Prostate gland (tissue), 2 donors: ENCODE measurements around the gene CX3CL1. TPM values are rescaled to one million over a fixed set of nuclear protein-coding genes. Genes with fewer than 3 reads are reported as not detected.

Source experiments
- DNase-seq: peaks from one replicate; pipeline ENCODE4 v3.0.0-alpha.2; 2019; ENCODE audit warnings: low spot score
- H3K27ac ChIP-seq, 2 donors: fragments of 200-600 bp; sonication (generic); 2 replicates each; pipeline ENCODE4 v1.5.1; 2017 to 2019
- H3K27me3 ChIP-seq: fragments of 200-600 bp; sonication (generic); replicated peaks from 2 replicates; pipeline ENCODE4 v1.5.1; 2019; ENCODE audit not compliant: insufficient read depth
- H3K36me3 ChIP-seq, 2 donors: fragments of 200-600 bp; sonication (generic); 1 replicate in 1 of 2; 2 replicates in 1 of 2; pipeline versions ENCODE4 v1.5.1 to v1.8.1; 2017 to 2019
- H3K4me1 ChIP-seq: fragments of 200-600 bp; sonication (generic); replicated peaks from 2 replicates; pipeline ENCODE4 v1.5.1; 2019
- H3K4me3 ChIP-seq, 2 donors: fragments of 200-600 bp; sonication (generic); 2 replicates each; pipeline ENCODE4 v1.5.1; 2017 to 2019
- H3K9me3 ChIP-seq: fragments of 200-600 bp; sonication (generic); 2 replicates; pipeline ENCODE4 v1.5.1; 2017
- POLR2A ChIP-seq: fragments of 450-650 bp; IDR thresholded peaks from one replicate; pipeline ENCODE4 v1.6.1; 2016; ENCODE audit warnings: antibody characterized with exemption, mild to moderate bottlenecking
- POLR2AphosphoS5 ChIP-seq: sonication (generic); formaldehyde crosslinking; IDR thresholded peaks from one replicate; pipeline ENCODE4 v1.6.1; 2017; ENCODE audit warnings: antibody characterized with exemption
- WGBS: methylation state at CpG from one replicate; pipeline ENCODE4 v1.1.5; 2018; 5-methylcytosine and 5-hydroxymethylcytosine counted together
- intact Hi-C: fragments of 100-400 bp; cut with DNase I; formaldehyde crosslinking; loops from one replicate; pipeline ENCODE4 v1.14.2; 2022
- total RNA-seq, 2 donors: library from RNA; depleted of rRNA; stranded (reverse); fragments of >200 nt; gene quantifications; one replicate each; pipeline ENCODE4 v1.1.0, GENCODE V29; 2016
- TF ChIP-seq, protein P1 (sequence below), 4 experiments: fragments of 200-600 bp in 2 of 4; fragments of 450-650 bp in 2 of 4; sonication (generic) in 2 of 4; IDR thresholded peaks; 1 replicate in 3 of 4; 2 replicates in 1 of 4; pipeline ENCODE4 v1.5.1; 2016 to 2019; ENCODE audit warnings: antibody characterized with exemption in 4 of 4, mild to moderate bottlenecking in 2 of 4, moderate library complexity in 2 of 4

The CX3CL1 gene
- 10 to 100 TPM; 30.2 to 52.6 TPM for total RNA-seq

GRCh38 chr16:57372372-57373116 lies at the start of gene CX3CL1:
TSS of gene CX3CL1 (plus strand) at chr16:57372490. CDS start at chr16:57372569, 79 bp downstream.
- peak; percentile 85 for DNase-seq
- Histone ChIP-seq H3K27ac (peak within 1 kb of the TSS; percentile 90), H3K27me3 (no peaks in the 10 kb centered on the region), H3K9me3 (no peaks in the 10 kb centered on the region), H3K4me3 (peak within 1 kb of the TSS; percentile 52 to 53), H3K4me1 (peaks cover 7% of the 10 kb centered on the region), H3K36me3 (no peaks in the 10 kb centered on the region)
- WGBS: 5% methylated on average over 23 of the region's 23 CpGs
- peak; percentile 95 for TF ChIP-seq POLR2AphosphoS5
- TF ChIP-seq POLR2A: peak; percentile 98
- TF ChIP-seq, protein P1, sequence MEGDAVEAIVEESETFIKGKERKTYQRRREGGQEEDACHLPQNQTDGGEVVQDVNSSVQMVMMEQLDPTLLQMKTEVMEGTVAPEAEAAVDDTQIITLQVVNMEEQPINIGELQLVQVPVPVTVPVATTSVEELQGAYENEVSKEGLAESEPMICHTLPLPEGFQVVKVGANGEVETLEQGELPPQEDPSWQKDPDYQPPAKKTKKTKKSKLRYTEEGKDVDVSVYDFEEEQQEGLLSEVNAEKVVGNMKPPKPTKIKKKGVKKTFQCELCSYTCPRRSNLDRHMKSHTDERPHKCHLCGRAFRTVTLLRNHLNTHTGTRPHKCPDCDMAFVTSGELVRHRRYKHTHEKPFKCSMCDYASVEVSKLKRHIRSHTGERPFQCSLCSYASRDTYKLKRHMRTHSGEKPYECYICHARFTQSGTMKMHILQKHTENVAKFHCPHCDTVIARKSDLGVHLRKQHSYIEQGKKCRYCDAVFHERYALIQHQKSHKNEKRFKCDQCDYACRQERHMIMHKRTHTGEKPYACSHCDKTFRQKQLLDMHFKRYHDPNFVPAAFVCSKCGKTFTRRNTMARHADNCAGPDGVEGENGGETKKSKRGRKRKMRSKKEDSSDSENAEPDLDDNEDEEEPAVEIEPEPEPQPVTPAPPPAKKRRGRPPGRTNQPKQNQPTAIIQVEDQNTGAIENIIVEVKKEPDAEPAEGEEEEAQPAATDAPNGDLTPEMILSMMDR (IDR thresholded peaks at IDR 0.05): peak in 2 of 4 experiments; percentile 25 to 35
- intact Hi-C loops: loop anchor here (1.0 to 5.0 kb wide), 2 partner anchors 55 to 68 kb away; no protein-coding TSS in a partner anchor

DNA sequence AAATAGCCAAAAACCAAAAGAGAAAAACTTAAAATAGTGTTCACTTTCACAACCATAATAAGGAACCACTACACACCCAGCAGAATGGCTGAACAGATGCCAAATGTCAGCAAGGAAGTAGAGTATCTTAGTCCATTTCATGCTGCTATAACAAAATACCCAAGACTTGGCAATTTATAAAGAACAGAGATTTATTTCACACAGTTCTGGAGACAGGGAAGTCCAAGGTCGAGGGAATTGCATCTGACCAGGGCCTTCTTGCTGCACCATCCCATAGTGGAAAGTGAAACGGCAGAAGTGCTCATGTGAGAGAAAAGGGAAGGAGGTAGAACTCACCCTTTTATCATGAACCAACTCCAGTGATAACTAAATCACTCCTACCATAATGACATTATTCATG lies 47.5 kb upstream of the CX3CL1 start:
- no peak for DNase-seq
- Histone ChIP-seq H3K4me1 (no peaks in the 10 kb centered on the region), H3K27ac (no peak overlapping the region), H3K9me3 (no peaks in the 10 kb centered on the region), H3K27me3 (no peaks in the 10 kb centered on the region), H3K36me3 (no peaks in the 10 kb centered on the region), H3K4me3 (no peak overlapping the region)
- intact Hi-C loops: no loop called here
- no peak for TF ChIP-seq POLR2AphosphoS5
- TF ChIP-seq, protein P1 (IDR thresholded peaks at IDR 0.05): no peak
- TF ChIP-seq POLR2A: no peak
- 80% methylated on average over 2 of the region's 2 CpGs for WGBS

DNA sequence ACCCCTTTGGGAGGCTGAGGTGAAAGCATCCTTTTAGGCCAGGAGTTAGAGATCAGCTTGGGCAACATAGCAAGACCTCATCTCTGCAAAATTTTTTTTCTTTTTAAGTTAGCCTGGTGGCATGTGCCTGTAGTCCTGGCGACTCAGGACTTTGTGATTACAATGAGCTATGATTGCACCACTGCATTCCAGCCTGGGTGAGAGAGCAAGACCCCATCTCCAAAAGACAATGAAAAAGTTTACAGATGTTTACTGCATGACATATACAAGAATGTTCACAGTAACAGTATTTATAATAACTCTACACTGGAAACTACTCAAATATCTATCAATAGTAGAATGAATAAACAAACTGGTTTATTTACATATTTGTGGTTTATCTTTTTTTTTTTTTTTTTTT lies 46.8 kb upstream of the CX3CL1 start:
- WGBS: 39% methylated on average over 1 of the region's 1 CpG
- Histone ChIP-seq H3K4me1 (no peaks in the 10 kb centered on the region), H3K27ac (no peak overlapping the region), H3K4me3 (no peak overlapping the region), H3K27me3 (no peaks in the 10 kb centered on the region), H3K36me3 (no peaks in the 10 kb centered on the region), H3K9me3 (no peaks in the 10 kb centered on the region)
- no peak for DNase-seq
- intact Hi-C loops: no loop called here
- no peak for TF ChIP-seq POLR2A
- TF ChIP-seq, protein P1 (IDR thresholded peaks at IDR 0.05): no peak
- TF ChIP-seq POLR2AphosphoS5: no peak

GRCh38 chr16:57329718-57330327 lies 42.5 kb upstream of the CX3CL1 start:
- H3K9me3 ChIP-seq: no peaks in the 10 kb centered on the region
- no peaks in the 10 kb centered on the region for H3K4me1 ChIP-seq
- no peak for DNase-seq
- WGBS: 85% methylated on average over 8 of the region's 8 CpGs
- no peaks in the 10 kb centered on the region for H3K27me3 ChIP-seq
- H3K27ac ChIP-seq: no peak overlapping the region
- H3K36me3 ChIP-seq: no peaks in the 10 kb centered on the region
- intact Hi-C loops: no loop called here
- TF ChIP-seq POLR2AphosphoS5 (no peak), POLR2A (no peak)
- TF ChIP-seq, protein P1 (IDR thresholded peaks at IDR 0.05): no peak
- no peak overlapping the region for H3K4me3 ChIP-seq

DNA sequence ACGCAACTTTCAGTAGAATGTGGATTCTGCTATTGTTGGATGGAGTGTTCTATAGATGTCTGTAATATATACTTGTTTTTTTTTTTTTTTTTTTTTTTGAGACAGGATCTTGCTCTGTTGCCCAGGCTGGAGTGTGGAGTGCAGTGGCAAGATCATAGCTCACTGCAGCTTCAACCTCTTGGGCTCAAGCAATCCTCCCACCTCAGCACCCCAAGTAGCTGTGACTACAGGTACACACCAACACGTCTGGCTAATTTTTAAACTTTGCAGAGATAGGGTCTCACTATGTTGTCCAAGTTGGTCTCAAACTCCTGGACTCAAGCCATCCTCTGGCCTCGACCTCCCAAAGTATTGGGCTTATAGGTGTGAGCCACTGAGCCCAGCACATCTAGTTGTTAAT lies 40.9 kb upstream of the CX3CL1 start:
- WGBS: 89% methylated on average over 3 of the region's 3 CpGs
- H3K4me1 ChIP-seq: no peaks in the 10 kb centered on the region
- intact Hi-C loops: no loop called here
- no peaks in the 10 kb centered on the region for H3K9me3 ChIP-seq
- H3K27ac ChIP-seq: no peak overlapping the region
- H3K4me3 ChIP-seq: no peak overlapping the region
- no peak for TF ChIP-seq POLR2A
- no peak for TF ChIP-seq POLR2AphosphoS5
- TF ChIP-seq, protein P1 (IDR thresholded peaks at IDR 0.05): no peak
- DNase-seq: no peak
- no peaks in the 10 kb centered on the region for H3K36me3 ChIP-seq
- H3K27me3 ChIP-seq: no peaks in the 10 kb centered on the region
